ENCODE data around the gene RNF19B.

Gene RNF19B

GRCh38 chr1:32898056-32898455, 66.6 kb downstream of the RNF19B start:
- no peak for TF ChIP-seq GATA3 (IDR thresholded peaks at IDR 0.05; ENCODE audit: low read depth, low read length)

- no peak for TF ChIP-seq GATA3 (IDR thresholded peaks at IDR 0.05; ENCODE audit: low read depth, low read length)
- TF ChIP-seq GATA2 (IDR thresholded peaks at IDR 0.05; ENCODE audit: low read depth, low read length): no peak
Observed at GRCh38 chr1:32897082-32898049, 67.2 kb downstream of the RNF19B start.

GRCh38 chr1:32896451-32896850, 68.2 kb downstream of the RNF19B start:
- TF ChIP-seq GATA3 (IDR thresholded peaks at IDR 0.05; ENCODE audit: low read depth, low read length) (no peak), GATA2 (IDR thresholded peaks at IDR 0.05; ENCODE audit: low read depth, low read length) (no peak)

GRCh38 chr1:32895325-32896215, 69.0 kb downstream of the RNF19B start:
- no peak for TF ChIP-seq GATA3 (IDR thresholded peaks at IDR 0.05; ENCODE audit: low read depth, low read length)
- TF ChIP-seq GATA2 (IDR thresholded peaks at IDR 0.05; ENCODE audit: low read depth, low read length): no peak

GRCh38 chr1:32894681-32895080, 69.9 kb downstream of the RNF19B start:
- TF ChIP-seq GATA2 (IDR thresholded peaks at IDR 0.05; ENCODE audit: low read depth, low read length) (no peak), GATA3 (IDR thresholded peaks at IDR 0.05; ENCODE audit: low read depth, low read length) (no peak)

- TF ChIP-seq GATA2 (IDR thresholded peaks at IDR 0.05; ENCODE audit: low read depth, low read length) (no peak), GATA3 (IDR thresholded peaks at IDR 0.05; ENCODE audit: low read depth, low read length) (no peak)
Observed at GRCh38 chr1:32894019-32894600, 70.5 kb downstream of the RNF19B start.

- TF ChIP-seq GATA3 (IDR thresholded peaks at IDR 0.05; ENCODE audit: low read depth, low read length): no peak
- no peak for TF ChIP-seq GATA2 (IDR thresholded peaks at IDR 0.05; ENCODE audit: low read depth, low read length)
Observed at GRCh38 chr1:32893198-32894018, 71.2 kb downstream of the RNF19B start.

- no peak for TF ChIP-seq GATA3 (IDR thresholded peaks at IDR 0.05; ENCODE audit: low read depth, low read length)
- TF ChIP-seq GATA2 (IDR thresholded peaks at IDR 0.05; ENCODE audit: low read depth, low read length): no peak
Observed at GRCh38 chr1:32892368-32893197, 72.0 kb downstream of the RNF19B start.

GRCh38 chr1:32891630-32892029, 73.0 kb downstream of the RNF19B start:
- TF ChIP-seq GATA3 (IDR thresholded peaks at IDR 0.05; ENCODE audit: low read depth, low read length) (no peak), GATA2 (IDR thresholded peaks at IDR 0.05; ENCODE audit: low read depth, low read length) (no peak)

GRCh38 chr1:32891241-32891570, 73.4 kb downstream of the RNF19B start:
- TF ChIP-seq GATA3 (IDR thresholded peaks at IDR 0.05; ENCODE audit: low read depth, low read length) (no peak), GATA2 (IDR thresholded peaks at IDR 0.05; ENCODE audit: low read depth, low read length) (no peak)

GRCh38 chr1:32890516-32891240, 73.9 kb downstream of the RNF19B start:
- TF ChIP-seq GATA3 (IDR thresholded peaks at IDR 0.05; ENCODE audit: low read depth, low read length) (no peak), GATA2 (IDR thresholded peaks at IDR 0.05; ENCODE audit: low read depth, low read length) (no peak)

GRCh38 chr1:32889731-32890278, 74.8 kb downstream of the RNF19B start:
- TF ChIP-seq GATA2 (IDR thresholded peaks at IDR 0.05; ENCODE audit: low read depth, low read length) (peak; percentile 53; the same call in 1 of the 2 replicates), GATA3 (IDR thresholded peaks at IDR 0.05; ENCODE audit: low read depth, low read length) (no peak)

Measured in SH-SY5Y (cell line).